Ascending aorta (tissue), 2 donors: ENCODE measurements around the gene STEAP4. TPM values are rescaled to one million over a fixed set of nuclear protein-coding genes. Genes with fewer than 3 reads are reported as not detected.
"Not testable (repeated sequence)": the region's sequence is repeated elsewhere in the genome, so short reads cannot be mapped to it uniquely, and the experiment has no call there.

Experiments
- DNase-seq, 2 donors: peaks; one replicate each; pipeline ENCODE4 v3.0.0-alpha.2; 2019; ENCODE audit warnings: low spot score in 2 of 2
- H3K27ac ChIP-seq, 2 donors: fragments of 200-600 bp; sonication (generic); one replicate each; pipeline ENCODE4 v1.5.1; 2016 to 2017; ENCODE audit warnings: mild to moderate bottlenecking in 1 of 2
- H3K27me3 ChIP-seq: fragments of 200-600 bp; sonication (generic); one replicate; pipeline ENCODE4 v1.5.1; 2017
- H3K36me3 ChIP-seq, 2 donors: fragments of 200-600 bp; sonication (generic); one replicate each; pipeline ENCODE4 v1.5.1; 2016
- H3K4me1 ChIP-seq, 2 donors: fragments of 200-600 bp; sonication (generic); one replicate each; pipeline ENCODE4 v1.5.1; 2016 to 2017; ENCODE audit warnings: mild to moderate bottlenecking in 1 of 2
- H3K4me3 ChIP-seq, 2 donors: fragments of 200-600 bp; sonication (generic); one replicate each; pipeline ENCODE4 v1.5.1; 2016 to 2017; ENCODE audit warnings: mild to moderate bottlenecking in 1 of 2
- H3K9me3 ChIP-seq, 2 donors: fragments of 200-600 bp; sonication (generic); one replicate each; pipeline ENCODE4 v1.5.1; 2016
- intact Hi-C: fragments of 100-400 bp; cut with DNase I; formaldehyde crosslinking; loops from one replicate; pipeline ENCODE4 v1.15.1; 2023
- total RNA-seq: library from RNA; depleted of rRNA; stranded (reverse); fragments of >200 nt; gene quantifications from one replicate; pipeline ENCODE4 v1.1.0, GENCODE V29; 2016
- TF ChIP-seq, protein P1 (sequence below), 3 experiments: fragments of 200-600 bp in 2 of 3; fragments of 450-650 bp in 1 of 3; sonication (generic) in 2 of 3; IDR thresholded peaks; one replicate each; pipeline ENCODE4 v1.5.1; 2016 to 2019; ENCODE audit warnings: antibody characterized with exemption in 3 of 3, mild to moderate bottlenecking in 1 of 3, moderate library complexity in 1 of 3

Gene STEAP4
- total RNA-seq, 1 donor from 2014 or later = 211 TPM

DNA sequence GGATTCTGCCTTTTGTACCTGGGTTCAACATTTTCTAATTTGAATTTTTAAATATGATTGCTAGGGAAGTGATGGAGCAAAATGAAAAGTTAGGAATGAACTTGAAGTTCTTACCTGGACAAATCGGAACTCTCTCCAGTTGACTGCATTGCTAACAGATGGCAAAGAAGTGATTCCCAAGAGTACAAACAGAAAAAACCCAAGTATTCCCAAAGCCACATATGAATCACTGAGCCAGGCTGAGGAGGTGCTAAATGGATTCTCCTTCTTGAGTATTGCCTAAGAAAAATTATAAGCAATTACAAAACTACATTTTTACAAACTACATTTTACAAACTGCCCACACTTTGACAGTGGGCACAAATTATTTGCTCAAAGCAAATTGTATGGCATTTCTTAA is 25.9 kb downstream of the STEAP4 start:
- no peaks in the 10 kb centered on the region for H3K36me3 ChIP-seq
- TF ChIP-seq, protein P1, sequence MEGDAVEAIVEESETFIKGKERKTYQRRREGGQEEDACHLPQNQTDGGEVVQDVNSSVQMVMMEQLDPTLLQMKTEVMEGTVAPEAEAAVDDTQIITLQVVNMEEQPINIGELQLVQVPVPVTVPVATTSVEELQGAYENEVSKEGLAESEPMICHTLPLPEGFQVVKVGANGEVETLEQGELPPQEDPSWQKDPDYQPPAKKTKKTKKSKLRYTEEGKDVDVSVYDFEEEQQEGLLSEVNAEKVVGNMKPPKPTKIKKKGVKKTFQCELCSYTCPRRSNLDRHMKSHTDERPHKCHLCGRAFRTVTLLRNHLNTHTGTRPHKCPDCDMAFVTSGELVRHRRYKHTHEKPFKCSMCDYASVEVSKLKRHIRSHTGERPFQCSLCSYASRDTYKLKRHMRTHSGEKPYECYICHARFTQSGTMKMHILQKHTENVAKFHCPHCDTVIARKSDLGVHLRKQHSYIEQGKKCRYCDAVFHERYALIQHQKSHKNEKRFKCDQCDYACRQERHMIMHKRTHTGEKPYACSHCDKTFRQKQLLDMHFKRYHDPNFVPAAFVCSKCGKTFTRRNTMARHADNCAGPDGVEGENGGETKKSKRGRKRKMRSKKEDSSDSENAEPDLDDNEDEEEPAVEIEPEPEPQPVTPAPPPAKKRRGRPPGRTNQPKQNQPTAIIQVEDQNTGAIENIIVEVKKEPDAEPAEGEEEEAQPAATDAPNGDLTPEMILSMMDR (IDR thresholded peaks at IDR 0.05) = no peak
- H3K27me3 ChIP-seq = no peaks in the 10 kb centered on the region
- no peaks in the 10 kb centered on the region for H3K9me3 ChIP-seq
- DNase-seq = no peak
- H3K4me3 ChIP-seq = no peak overlapping the region
- intact Hi-C loops = no loop called here
- H3K4me1 ChIP-seq = no peaks in the 10 kb centered on the region
- H3K27ac ChIP-seq = no peak overlapping the region

- intact Hi-C loops = no loop called here
- Histone ChIP-seq H3K36me3 (no peaks in the 10 kb centered on the region), H3K27me3 (no peaks in the 10 kb centered on the region), H3K27ac (no peak overlapping the region), H3K4me1 (no peaks in the 10 kb centered on the region), H3K9me3 (no peaks in the 10 kb centered on the region), H3K4me3 (no peak overlapping the region)
- TF ChIP-seq, protein P1 (IDR thresholded peaks at IDR 0.05) = no peak
- DNase-seq = no peak
Measured at GRCh38 chr7:88279323-88279722, 27.4 kb downstream of the STEAP4 start.

DNA sequence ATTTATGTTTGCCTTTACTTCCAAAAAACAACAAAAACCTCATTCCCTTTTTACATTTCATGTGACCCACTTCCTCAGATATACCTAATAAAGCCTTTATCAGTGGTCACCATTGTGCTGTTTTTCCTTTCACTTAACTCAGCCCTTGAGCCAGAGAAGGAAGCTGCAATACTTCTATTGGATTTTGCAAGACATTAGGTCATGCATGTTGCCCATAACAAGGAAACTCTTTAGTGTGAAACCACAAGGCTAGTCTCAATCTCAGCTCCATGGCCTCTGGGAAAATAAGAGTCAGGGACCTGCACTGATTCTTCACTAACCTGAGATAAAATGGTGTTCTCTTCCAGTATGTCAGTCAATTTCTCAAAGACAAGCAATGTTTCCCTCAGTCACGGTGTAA is 27.8 kb downstream of the STEAP4 start:
- TF ChIP-seq, protein P1 (IDR thresholded peaks at IDR 0.05) = no peak
- H3K4me3 ChIP-seq = no peak overlapping the region
- H3K27ac ChIP-seq = no peak overlapping the region
- intact Hi-C loops = no loop called here
- H3K4me1 ChIP-seq = no peaks in the 10 kb centered on the region
- no peak for DNase-seq
- no peaks in the 10 kb centered on the region for H3K36me3 ChIP-seq
- H3K9me3 ChIP-seq = no peaks in the 10 kb centered on the region
- no peaks in the 10 kb centered on the region for H3K27me3 ChIP-seq

GRCh38 chr7:88276605-88277153 is 30.0 kb downstream of the STEAP4 start:
- Histone ChIP-seq H3K4me3 (no peak overlapping the region), H3K36me3 (no peaks in the 10 kb centered on the region), H3K27ac (no peak overlapping the region), H3K9me3 (no peaks in the 10 kb centered on the region), H3K27me3 (no peaks in the 10 kb centered on the region), H3K4me1 (no peaks in the 10 kb centered on the region)
- no peak for DNase-seq
- intact Hi-C loops = no loop called here
- TF ChIP-seq, protein P1 (IDR thresholded peaks at IDR 0.05) = no peak

GRCh38 chr7:88274856-88275255 is 31.8 kb downstream of the STEAP4 start:
- intact Hi-C loops, H3K9me3 ChIP-seq, H3K36me3 ChIP-seq, H3K27me3 ChIP-seq, H3K4me3 ChIP-seq, DNase-seq, H3K4me1 ChIP-seq, H3K27ac ChIP-seq: not testable (repeated sequence)

DNA sequence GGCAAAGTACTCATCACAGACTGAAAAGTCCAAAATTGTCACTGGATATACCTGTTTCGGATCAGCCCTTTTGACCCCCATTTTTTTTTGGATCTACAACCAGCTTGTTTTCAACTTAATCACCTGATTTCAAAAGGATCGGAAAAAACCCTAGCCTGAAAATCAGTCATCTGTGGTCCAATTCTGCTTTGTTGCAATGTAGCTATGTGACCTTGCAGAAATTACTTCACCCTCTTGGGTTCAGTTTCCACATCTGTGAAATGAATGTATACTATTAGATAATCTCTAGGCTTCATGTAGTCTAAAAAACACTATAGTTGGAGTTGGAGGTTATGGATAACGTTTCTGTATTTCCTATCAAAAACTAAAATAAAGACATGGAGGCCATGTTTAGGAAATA is 37.1 kb downstream of the STEAP4 start:
- DNase-seq = no peak
- Histone ChIP-seq H3K9me3 (no peaks in the 10 kb centered on the region), H3K27me3 (no peaks in the 10 kb centered on the region), H3K4me1 (no peaks in the 10 kb centered on the region), H3K36me3 (no peaks in the 10 kb centered on the region), H3K27ac (no peak overlapping the region), H3K4me3 (no peak overlapping the region)
- intact Hi-C loops = no loop called here
- TF ChIP-seq, protein P1 (IDR thresholded peaks at IDR 0.05) = no peak
